Activated naive CD4-positive, alpha-beta T cell treated with anti-CD3 and anti-CD28 coated beads for 36 hours (primary cell): Measurements from ENCODE around the gene APOL6. TPM values are rescaled to one million over a fixed set of nuclear protein-coding genes. Genes with fewer than 3 reads are reported as not detected.
A peak's percentile ranks its signal among the peaks of the same experiment; 100 is the strongest.
"Not testable (repeated sequence)": the region's sequence is repeated elsewhere in the genome, so short reads cannot be mapped to it uniquely, and the experiment has no call there.

ENCODE experiments used
- CTCF ChIA-PET: fragments of 350-600 bp; sonication (Branson Sonifier 250); formaldehyde crosslinking; loops from one replicate; lab custom pipeline; 2021; ENCODE audit warnings: antibody characterized with exemption; lab: Charles Lee
- DNase-seq: peaks from one replicate; pipeline ENCODE4 v3.0.0-alpha.2; 2020
- H3K27ac Mint-ChIP-seq: one replicate; pipeline ENCODE4 v1.8.0; 2021; ENCODE audit warnings: mild to moderate bottlenecking, mixed read lengths
- H3K27me3 Mint-ChIP-seq: one replicate; pipeline ENCODE4 v1.8.0; 2021; ENCODE audit warnings: low read depth, mixed read lengths
- H3K36me3 Mint-ChIP-seq: one replicate; pipeline ENCODE4 v1.8.0; 2021; ENCODE audit warnings: low read depth, mixed read lengths
- H3K4me1 Mint-ChIP-seq: one replicate; pipeline ENCODE4 v1.8.0; 2021; ENCODE audit warnings: low read depth, mixed read lengths
- H3K4me3 Mint-ChIP-seq: one replicate; pipeline ENCODE4 v1.8.0; 2021; ENCODE audit warnings: mild to moderate bottlenecking, moderate library complexity, mixed read lengths
- H3K9me3 Mint-ChIP-seq: one replicate; pipeline ENCODE4 v1.8.0; 2021; ENCODE audit warnings: mixed read lengths
- intact Hi-C: fragments of 100-400 bp; cut with micrococcal nuclease; formaldehyde crosslinking; loops from one replicate; pipeline ENCODE4 v1.15.1; 2023
- total RNA-seq, 2 experiments: library from RNA; stranded (reverse); gene quantifications; one replicate each; pipeline ENCODE4 v1.2.3, GENCODE V29; 2021

Gene APOL6
- total RNA-seq, 2 experiments from 2014 or later, result 33.6 to 33.8 TPM

DNA sequence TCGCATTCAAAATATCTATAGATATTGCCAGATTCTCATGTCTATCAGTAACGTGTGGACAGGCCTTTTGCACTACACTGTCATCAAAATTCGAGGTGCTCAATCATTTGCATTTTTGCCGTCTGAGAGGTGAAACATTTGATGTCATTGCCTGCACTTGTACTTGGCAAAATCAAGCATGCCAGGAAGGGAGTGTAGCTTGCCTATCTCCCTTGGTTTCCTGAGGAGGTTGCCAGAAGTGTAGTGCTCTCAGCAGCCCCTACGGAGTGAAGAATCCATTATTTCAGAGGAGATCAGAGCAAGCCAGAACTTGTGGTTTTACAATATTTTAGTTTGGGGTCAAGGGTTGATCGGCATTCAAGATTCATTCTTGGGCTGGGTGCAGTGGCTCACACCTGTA, 39.2 kb downstream of the APOL6 start:
- Mint-ChIP-seq H3K36me3 (no peaks in the 10 kb centered on the region), H3K4me3 (no peak overlapping the region), H3K9me3 (no peaks in the 10 kb centered on the region), H3K27me3 (no peaks in the 10 kb centered on the region), H3K4me1 (no peaks in the 10 kb centered on the region), H3K27ac (no peak overlapping the region)
- DNase-seq, result no peak
- intact Hi-C loops, result no loop called here
- CTCF ChIA-PET, result no interaction called here

- no peak overlapping the region for H3K27ac Mint-ChIP-seq
- CTCF ChIA-PET, result no interaction called here
- H3K9me3 Mint-ChIP-seq, result no peaks in the 10 kb centered on the region
- H3K4me3 Mint-ChIP-seq, result no peak overlapping the region
- H3K36me3 Mint-ChIP-seq, result no peaks in the 10 kb centered on the region
- no peaks in the 10 kb centered on the region for H3K27me3 Mint-ChIP-seq
- H3K4me1 Mint-ChIP-seq, result no peaks in the 10 kb centered on the region
- intact Hi-C loops, result no loop called here
- DNase-seq, result no peak
These were observed 40.8 kb downstream of the APOL6 start for GRCh38 chr22:35688913-35689675.

DNA sequence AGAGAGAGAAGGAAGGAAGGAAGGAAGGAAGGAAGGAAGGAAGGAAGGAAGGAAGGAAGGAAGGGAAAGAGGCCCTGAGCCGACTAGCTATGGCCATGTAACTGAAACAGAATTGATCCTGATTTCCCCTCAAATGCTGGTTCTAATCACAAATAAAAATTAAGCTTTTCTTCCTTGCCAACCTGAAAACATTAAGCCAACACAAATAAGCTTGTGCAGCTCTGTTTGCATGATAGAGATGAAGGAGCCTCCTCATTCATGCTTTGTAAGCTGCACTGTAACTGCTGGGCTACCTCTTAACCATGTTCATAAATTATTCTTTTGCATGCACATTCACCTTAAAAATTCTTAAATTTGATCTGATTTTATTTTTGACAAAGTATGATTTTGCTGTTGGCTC, 41.8 kb downstream of the APOL6 start:
- no peaks in the 10 kb centered on the region for H3K36me3 Mint-ChIP-seq
- H3K9me3 Mint-ChIP-seq, result no peaks in the 10 kb centered on the region
- H3K27ac Mint-ChIP-seq, result no peak overlapping the region
- CTCF ChIA-PET, result no interaction called here
- H3K4me3 Mint-ChIP-seq, result no peak overlapping the region
- H3K4me1 Mint-ChIP-seq, result no peaks in the 10 kb centered on the region
- no peak for DNase-seq
- intact Hi-C loops, result no loop called here
- H3K27me3 Mint-ChIP-seq, result no peaks in the 10 kb centered on the region

DNA sequence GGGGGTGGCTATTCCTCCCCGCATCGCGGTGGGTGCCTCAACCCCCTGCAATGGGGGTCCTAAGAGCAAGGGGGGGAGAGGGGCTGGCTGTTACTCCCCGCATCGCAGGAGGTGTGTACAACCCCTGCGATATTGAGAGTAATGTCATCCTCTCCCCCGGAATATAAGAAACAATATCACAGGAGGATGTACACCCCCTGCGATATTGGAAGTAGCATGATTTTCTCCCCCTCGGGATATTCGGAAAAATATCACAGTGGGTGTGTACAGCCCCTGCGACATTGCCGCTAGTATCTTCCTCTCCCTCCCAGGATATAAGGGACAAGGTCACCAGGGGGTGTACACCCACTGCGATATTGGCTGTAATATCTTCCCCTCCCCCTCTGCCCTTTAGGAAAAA, 47.0 kb downstream of the APOL6 start:
- no peaks in the 10 kb centered on the region for H3K36me3 Mint-ChIP-seq
- no peak for DNase-seq
- no peaks in the 10 kb centered on the region for H3K4me1 Mint-ChIP-seq
- H3K27ac Mint-ChIP-seq, result no peak overlapping the region
- no peak overlapping the region for H3K4me3 Mint-ChIP-seq
- CTCF ChIA-PET, result no interaction called here
- no peaks in the 10 kb centered on the region for H3K9me3 Mint-ChIP-seq
- H3K27me3 Mint-ChIP-seq, result no peaks in the 10 kb centered on the region
- intact Hi-C loops, result loop anchor here (5.0 kb wide), 1 partner anchor 48 kb away; the partner anchor contains the start of gene APOL6

- no peaks in the 10 kb centered on the region for H3K27me3 Mint-ChIP-seq
- H3K27ac Mint-ChIP-seq, result no peak overlapping the region
- H3K9me3 Mint-ChIP-seq, result no peaks in the 10 kb centered on the region
- H3K4me1 Mint-ChIP-seq, result no peaks in the 10 kb centered on the region
- peak; percentile 43 for DNase-seq
- intact Hi-C loops, result loop anchor here (5.0 kb wide), 1 partner anchor 50 kb away; the partner anchor contains the start of gene APOL6
- no peaks in the 10 kb centered on the region for H3K36me3 Mint-ChIP-seq
- CTCF ChIA-PET, result no interaction called here
- no peak overlapping the region for H3K4me3 Mint-ChIP-seq
These were observed 48.9 kb downstream of the APOL6 start for GRCh38 chr22:35697142-35697541.

- H3K4me3 Mint-ChIP-seq, H3K36me3 Mint-ChIP-seq, H3K4me1 Mint-ChIP-seq, H3K9me3 Mint-ChIP-seq, CTCF ChIA-PET, H3K27ac Mint-ChIP-seq, H3K27me3 Mint-ChIP-seq: not testable (repeated sequence)
- peak; percentile 5 for DNase-seq
- intact Hi-C loops, result loop anchor here (5.0 kb wide), 1 partner anchor 53 kb away; the partner anchor contains the start of gene APOL6
These were observed 51.6 kb downstream of the APOL6 start for GRCh38 chr22:35699852-35700251.

- H3K4me3 Mint-ChIP-seq, result no peak overlapping the region
- H3K9me3 Mint-ChIP-seq, result no peaks in the 10 kb centered on the region
- no peaks in the 10 kb centered on the region for H3K27me3 Mint-ChIP-seq
- CTCF ChIA-PET, result no interaction called here
- no peak overlapping the region for H3K27ac Mint-ChIP-seq
- H3K36me3 Mint-ChIP-seq, result no peaks in the 10 kb centered on the region
- no peaks in the 10 kb centered on the region for H3K4me1 Mint-ChIP-seq
- DNase-seq, result no peak
- intact Hi-C loops, result no loop called here
These were observed 55.8 kb downstream of the APOL6 start for GRCh38 chr22:35703861-35704584.

DNA sequence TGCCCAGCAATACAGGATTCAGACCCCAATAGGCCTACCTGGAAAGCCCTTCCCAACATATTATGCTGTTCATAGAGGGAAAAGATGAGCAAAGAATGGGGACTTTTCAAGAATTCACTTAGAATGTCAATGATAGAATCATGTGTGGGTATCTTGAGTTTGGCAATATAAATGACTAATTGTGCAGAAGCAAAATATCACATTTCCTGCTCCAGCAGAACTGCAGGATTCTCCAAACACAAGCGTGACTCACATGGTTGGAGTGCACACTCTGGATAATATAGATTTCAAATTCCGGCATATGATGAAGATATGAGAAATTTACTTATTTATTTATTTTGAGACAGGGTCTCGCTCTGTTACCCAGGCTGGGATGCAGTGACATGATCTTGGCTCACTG, 56.9 kb downstream of the APOL6 start:
- no peak overlapping the region for H3K27ac Mint-ChIP-seq

GRCh38 chr22:35708453-35708852, 60.2 kb downstream of the APOL6 start:
- Mint-ChIP-seq H3K9me3 (peaks cover 5% of the 10 kb centered on the region), H3K27me3 (peaks cover 1% of the 10 kb centered on the region), H3K36me3 (no peaks in the 10 kb centered on the region), H3K4me3 (no peak overlapping the region), H3K27ac (no peak overlapping the region), H3K4me1 (no peaks in the 10 kb centered on the region)
- DNase-seq, result no peak
- intact Hi-C loops, result no loop called here
- CTCF ChIA-PET, result no interaction called here

More for the DNA sequence above, 56.9 kb downstream of the APOL6 start:
- intact Hi-C loops, result no loop called here
- DNase-seq, result no peak
- no peaks in the 10 kb centered on the region for H3K9me3 Mint-ChIP-seq
- no peaks in the 10 kb centered on the region for H3K36me3 Mint-ChIP-seq
- no peaks in the 10 kb centered on the region for H3K27me3 Mint-ChIP-seq
- no peak overlapping the region for H3K4me3 Mint-ChIP-seq
- CTCF ChIA-PET, result no interaction called here
- no peaks in the 10 kb centered on the region for H3K4me1 Mint-ChIP-seq

GRCh38 chr22:35708917-35709316, 60.7 kb downstream of the APOL6 start:
- H3K27ac Mint-ChIP-seq, result no peak overlapping the region
- CTCF ChIA-PET, result no interaction called here

DNA sequence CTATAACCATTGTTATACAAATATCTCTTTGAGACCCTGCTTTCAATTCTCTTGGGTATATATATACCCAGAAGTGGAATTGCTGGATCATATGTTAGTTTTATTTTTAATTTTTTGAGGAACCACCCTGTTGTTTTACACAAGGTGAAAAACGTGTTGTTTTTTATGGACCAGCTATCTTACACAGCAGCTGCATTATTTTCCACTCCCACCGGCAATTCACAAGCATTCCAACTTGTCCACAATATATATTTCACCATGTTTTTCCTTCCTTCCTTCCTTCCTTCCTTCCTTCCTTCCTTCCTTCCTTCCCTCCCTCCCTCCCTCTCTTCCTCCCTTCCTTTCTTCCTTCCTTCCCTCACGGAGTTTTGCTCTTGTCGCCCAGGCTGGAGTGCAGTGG, 63.1 kb downstream of the APOL6 start:
- H3K4me1 Mint-ChIP-seq, result no peaks in the 10 kb centered on the region
- intact Hi-C loops, result no loop called here
- no peak overlapping the region for H3K27ac Mint-ChIP-seq
- CTCF ChIA-PET, result no interaction called here
- peaks cover 4% of the 10 kb centered on the region for H3K27me3 Mint-ChIP-seq
- no peak for DNase-seq
- no peak overlapping the region for H3K4me3 Mint-ChIP-seq
- peaks cover 5% of the 10 kb centered on the region for H3K9me3 Mint-ChIP-seq
- no peaks in the 10 kb centered on the region for H3K36me3 Mint-ChIP-seq

More at GRCh38 chr22:35708917-35709316, 60.7 kb downstream of the APOL6 start:
- Mint-ChIP-seq H3K4me1 (no peaks in the 10 kb centered on the region), H3K4me3 (no peak overlapping the region), H3K36me3 (no peaks in the 10 kb centered on the region), H3K27me3 (peaks cover 2% of the 10 kb centered on the region), H3K9me3 (peaks cover 5% of the 10 kb centered on the region)
- intact Hi-C loops, result no loop called here
- DNase-seq, result no peak

DNA sequence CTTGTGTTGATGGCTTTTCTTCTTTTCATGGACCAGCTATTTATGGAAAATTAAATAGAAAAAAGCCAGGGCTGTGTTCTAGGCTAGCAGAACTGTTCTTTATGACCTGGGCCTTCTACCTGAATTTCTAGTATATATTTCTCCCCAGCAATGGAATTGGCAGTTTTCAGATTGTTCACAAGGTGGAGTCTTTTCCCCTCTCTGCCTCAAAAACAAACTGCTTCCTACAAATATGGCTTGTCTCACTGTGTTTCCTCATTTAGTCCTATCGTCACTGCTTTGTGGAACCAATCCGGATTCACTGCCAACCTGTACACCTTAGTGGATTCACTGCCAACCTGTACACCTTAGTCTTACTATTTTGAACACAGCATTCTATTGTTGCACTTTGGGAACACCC, 64.4 kb downstream of the APOL6 start:
- Mint-ChIP-seq H3K9me3 (peaks cover 5% of the 10 kb centered on the region), H3K27me3 (peaks cover 4% of the 10 kb centered on the region), H3K4me3 (no peak overlapping the region), H3K36me3 (no peaks in the 10 kb centered on the region), H3K4me1 (no peaks in the 10 kb centered on the region), H3K27ac (no peak overlapping the region)
- intact Hi-C loops, result no loop called here
- no peak for DNase-seq
- CTCF ChIA-PET, result no interaction called here

DNA sequence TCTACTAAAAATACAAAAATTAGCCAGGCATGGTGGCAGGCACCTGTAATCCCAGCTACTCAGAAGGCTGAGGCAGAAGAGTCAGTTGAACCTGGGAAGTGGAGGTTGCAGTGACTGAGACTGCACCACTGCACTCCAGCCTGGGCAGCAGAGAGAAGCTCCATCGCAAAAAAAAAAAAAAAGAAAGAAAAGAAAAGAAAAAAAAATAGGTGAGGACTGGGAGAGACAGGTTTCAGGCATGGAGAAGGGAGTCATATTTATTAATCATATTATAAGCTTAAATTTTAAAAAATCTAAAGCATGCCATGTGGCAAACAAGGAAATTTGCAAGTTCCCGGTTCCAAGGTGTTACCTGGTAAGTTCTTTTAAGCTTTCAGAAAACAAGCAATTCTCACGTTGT, 69.3 kb downstream of the APOL6 start, which contains the start of gene APOL5:
TSS of gene APOL5 (plus strand) at position 301 of the 400 bp plus-strand sequence. CDS start at position 301, 0 bp downstream.
- no peak within 1 kb of the TSS for H3K27ac Mint-ChIP-seq
- no peak for DNase-seq
- no peak within 1 kb of the TSS for H3K4me3 Mint-ChIP-seq
- peaks cover 5% of the 10 kb centered on the region for H3K9me3 Mint-ChIP-seq
- CTCF ChIA-PET, result interaction anchor here (0.6 kb wide), 1 partner anchor 157 kb away, joined by 3 read pairs; no protein-coding TSS in a partner anchor
- peaks cover 4% of the 10 kb centered on the region for H3K27me3 Mint-ChIP-seq
- H3K4me1 Mint-ChIP-seq, result no peaks in the 10 kb centered on the region
- no peaks in the 10 kb centered on the region for H3K36me3 Mint-ChIP-seq
- intact Hi-C loops, result no loop called here
